Activated CD8-positive, alpha-beta memory T cell treated with anti-CD3 and anti-CD28 coated beads for 36 hours (primary cell): Measurements from ENCODE around the gene TMEM134. TPM values are rescaled to one million over a fixed set of nuclear protein-coding genes. Genes with fewer than 3 reads are reported as not detected.
"Not testable (repeated sequence)": the region's sequence is repeated elsewhere in the genome, so short reads cannot be mapped to it uniquely, and the experiment has no call there.

Source experiments
- CTCF ChIA-PET: fragments of 350-600 bp; sonication (Branson Sonifier 250); formaldehyde crosslinking; loops from one replicate; lab custom pipeline; 2021; ENCODE audit warnings: antibody characterized with exemption; lab: Charles Lee
- POLR2A ChIA-PET: fragments of 350-600 bp; sonication (Branson Sonifier 250); formaldehyde crosslinking; loops from one replicate; lab custom pipeline; 2021; ENCODE audit warnings: antibody characterized with exemption; lab: Charles Lee
- total RNA-seq, 2 experiments: library from RNA; stranded (reverse); gene quantifications; one replicate each; pipeline ENCODE4 v1.2.3, GENCODE V29; 2021

TMEM134 gene
- 10 to 100 TPM; 46.4 to 47.7 TPM for total RNA-seq

GRCh38 chr11:67468759-67469507, at the start of gene TMEM134:
Gene TMEM134, minus strand, starts transcription at chr11:67469251. Its CDS starts 59 bp downstream, at chr11:67469192.
- POLR2A ChIA-PET: interaction anchor here (0.5 to 2.6 kb wide), 15 partner anchors 14 to 116 kb away, joined by 3 to 16 read pairs (median 6); partner anchors contain the start of genes AIP, POLD4, PPP1CA and PTPRCAP
- CTCF ChIA-PET: interaction anchor here (0.8 to 2.8 kb wide), 9 partner anchors 11 to 77 kb away, joined by 3 to 11 read pairs (median 4); partner anchors contain the start of genes PPP1CA, PTPRCAP and RAD9A

- POLR2A ChIA-PET: no interaction called here
- CTCF ChIA-PET: no interaction called here
Measured at GRCh38 chr11:67517784-67518552, 48.9 kb upstream of the TMEM134 start.

GRCh38 chr11:67516806-67517205, 47.8 kb upstream of the TMEM134 start:
- ChIA-PET POLR2A (no interaction called here), CTCF (no interaction called here)

- CTCF ChIA-PET: no interaction called here
- POLR2A ChIA-PET: no interaction called here
Measured at GRCh38 chr11:67514116-67514515, 45.1 kb upstream of the TMEM134 start.

- CTCF ChIA-PET: not testable (repeated sequence)
- POLR2A ChIA-PET: interaction anchor here (0.9 kb wide), 1 partner anchor 137 kb away, joined by 3 read pairs; no protein-coding TSS in a partner anchor
Measured at GRCh38 chr11:67511558-67511957, 42.5 kb upstream of the TMEM134 start.

GRCh38 chr11:67510023-67510345, 40.9 kb upstream of the TMEM134 start:
- ChIA-PET POLR2A (no interaction called here), CTCF (no interaction called here)

GRCh38 chr11:67508486-67509121, 39.6 kb upstream of the TMEM134 start:
- CTCF ChIA-PET: interaction anchor here (1.0 kb wide), 1 partner anchor 26 kb away, joined by 4 read pairs; the partner anchor contains the start of gene AIP
- POLR2A ChIA-PET: no interaction called here

GRCh38 chr11:67507864-67508485, 38.9 kb upstream of the TMEM134 start, which contains the start of gene CDK2AP2:
Gene CDK2AP2, minus strand, starts transcription at chr11:67508162. Its CDS starts 80 bp downstream, at chr11:67508082.
- CTCF ChIA-PET: interaction anchor here (1.0 to 1.2 kb wide), 2 partner anchors 25 to 104 kb away, joined by 3 to 4 read pairs; partner anchors contain the start of genes AIP and TBC1D10C
- POLR2A ChIA-PET: interaction anchor here (0.6 to 0.9 kb wide), 2 partner anchors 71 to 105 kb away, joined by 3 read pairs; partner anchors contain the start of gene PTPRCAP

GRCh38 chr11:67507242-67507863, 38.3 kb upstream of the TMEM134 start:
- POLR2A ChIA-PET: interaction anchor here (0.6 to 0.9 kb wide), 2 partner anchors 70 to 105 kb away, joined by 3 read pairs; partner anchors contain the start of gene PTPRCAP

GRCh38 chr11:67506426-67507051, 37.5 kb upstream of the TMEM134 start:
- POLR2A ChIA-PET: interaction anchor here (0.5 to 2.0 kb wide), 3 partner anchors 16 to 99 kb away, joined by 3 to 6 read pairs (median 6); no protein-coding TSS in a partner anchor
- CTCF ChIA-PET: interaction anchor here (0.7 to 1.6 kb wide), 4 partner anchors 17 to 72 kb away, joined by 3 to 5 read pairs (median 4); partner anchors contain the start of gene PTPRCAP

More at GRCh38 chr11:67507242-67507863, 38.3 kb upstream of the TMEM134 start:
- CTCF ChIA-PET: interaction anchor here (1.0 to 1.2 kb wide), 2 partner anchors 25 to 103 kb away, joined by 3 to 4 read pairs; partner anchors contain the start of genes AIP and TBC1D10C

- POLR2A ChIA-PET: interaction anchor here (1.0 to 2.0 kb wide), 4 partner anchors 15 to 104 kb away, joined by 3 to 6 read pairs (median 3); partner anchors contain the start of gene PPP1CA
- CTCF ChIA-PET: interaction anchor here (0.7 to 1.7 kb wide), 8 partner anchors 17 to 105 kb away, joined by 3 to 10 read pairs (median 4); partner anchors contain the start of genes PPP1CA and PTPRCAP
Measured at GRCh38 chr11:67505605-67506396, 36.8 kb upstream of the TMEM134 start.

- POLR2A ChIA-PET: interaction anchor here (1.1 to 2.0 kb wide), 3 partner anchors 14 to 104 kb away, joined by 3 to 6 read pairs (median 3); partner anchors contain the start of gene PPP1CA
Measured at GRCh38 chr11:67504950-67505581, 36.0 kb upstream of the TMEM134 start, which contains the start of gene PITPNM1. Gene PITPNM1, minus strand, starts transcription at chr11:67505363. Its CDS starts 1,183 bp downstream, at chr11:67504180.

GRCh38 chr11:67504005-67504949, 35.2 kb upstream of the TMEM134 start:
- POLR2A ChIA-PET: interaction anchor here (1.3 to 2.0 kb wide), 2 partner anchors 14 to 103 kb away, joined by 3 to 6 read pairs; partner anchors contain the start of gene PPP1CA
- CTCF ChIA-PET: interaction anchor here (1.7 kb wide), 1 partner anchor 39 kb away, joined by 5 read pairs; no protein-coding TSS in a partner anchor

More at GRCh38 chr11:67504950-67505581, 36.0 kb upstream of the TMEM134 start, which contains the start of gene PITPNM1:
- CTCF ChIA-PET: interaction anchor here (0.7 to 1.7 kb wide), 7 partner anchors 16 to 104 kb away, joined by 3 to 10 read pairs (median 4); partner anchors contain the start of genes PPP1CA and PTPRCAP
